GM06990 (cell line): ENCODE results near the gene FDX1.

Experiments
- DNase-seq: peaks from one replicate; pipeline ENCODE4 v3.0.0-alpha.2; 2011; ENCODE audit not compliant: insufficient read length; ENCODE audit errors: extremely low read depth
- H3K27me3 ChIP-seq: replicated peaks from 2 replicates; pipeline ENCODE4 v1.6.0; 2011; ENCODE audit warnings: low read length; ENCODE audit not compliant: control insufficient read depth, insufficient read depth
- H3K36me3 ChIP-seq: 2 replicates; pipeline ENCODE4 v1.5.1; 2011; ENCODE audit warnings: low read length; ENCODE audit not compliant: control insufficient read depth, insufficient read depth
- H3K4me3 ChIP-seq: replicated peaks from 2 replicates; pipeline ENCODE4 v1.5.1; 2011; ENCODE audit warnings: low read depth, mild to moderate bottlenecking, control low read depth, low read length
- CTCF ChIP-seq: IDR thresholded peaks from 2 replicates; pipeline ENCODE4 v1.5.1; 2011; ENCODE audit warnings: low read length, control low read depth, mild to moderate bottlenecking, inconsistent platforms; ENCODE audit not compliant: insufficient read depth, poor library complexity, severe bottlenecking

Gene FDX1

GRCh38 chr11:110447343-110447742, 17.6 kb downstream of the FDX1 start:
- Histone ChIP-seq H3K4me3 (no peak overlapping the region), H3K27me3 (no peaks in the 10 kb centered on the region), H3K36me3 (peaks cover 1% of the 10 kb centered on the region)
- no peak for TF ChIP-seq CTCF
- DNase-seq: no peak

GRCh38 chr11:110447897-110448745, 18.4 kb downstream of the FDX1 start:
- TF ChIP-seq CTCF: peak; percentile 48
- H3K4me3 ChIP-seq: no peak overlapping the region
- H3K27me3 ChIP-seq: no peaks in the 10 kb centered on the region
- H3K36me3 ChIP-seq: peaks cover 1% of the 10 kb centered on the region
- no peak for DNase-seq

- Histone ChIP-seq H3K27me3 (no peaks in the 10 kb centered on the region), H3K4me3 (no peak overlapping the region), H3K36me3 (peaks cover 1% of the 10 kb centered on the region)
- no peak for DNase-seq
- TF ChIP-seq CTCF: no peak
These were observed 20.5 kb downstream of the FDX1 start for GRCh38 chr11:110450246-110450645.

GRCh38 chr11:110452720-110453119, 23.0 kb downstream of the FDX1 start:
- no peaks in the 10 kb centered on the region; the same call in 1 of the 2 replicates for H3K36me3 ChIP-seq
- TF ChIP-seq CTCF: no peak
- H3K27me3 ChIP-seq: no peaks in the 10 kb centered on the region
- DNase-seq: no peak
- H3K4me3 ChIP-seq: no peak overlapping the region

GRCh38 chr11:110453684-110454354, 24.1 kb downstream of the FDX1 start:
- TF ChIP-seq CTCF: no peak
- DNase-seq: peak; percentile 32
- H3K36me3 ChIP-seq: no peaks in the 10 kb centered on the region; the same call in 1 of the 2 replicates
- H3K4me3 ChIP-seq: no peak overlapping the region
- no peaks in the 10 kb centered on the region for H3K27me3 ChIP-seq
